Gastrocnemius medialis (tissue), 4 donors: ENCODE measurements around the gene SNTG2. TPM values are rescaled to one million over a fixed set of nuclear protein-coding genes. Genes with fewer than 3 reads are reported as not detected.

ENCODE experiments used
- ATAC-seq, 2 donors: fragments of 150-250 bp; one replicate each; pipeline ENCODE4 v1.9.1; 2016
- DNase-seq, 2 donors: peaks; one replicate each; pipeline ENCODE4 v3.0.0-alpha.2; 2019
- H3K27ac ChIP-seq, 4 donors: fragments of 200-600 bp; sonication (generic); 1 replicate in 1 of 4; 2 replicates in 3 of 4; pipeline ENCODE4 v1.5.1; 2016 to 2018; ENCODE audit warnings: mild to moderate bottlenecking in 2 of 4, moderate library complexity in 1 of 4
- H3K27me3 ChIP-seq, 3 donors: fragments of 200-600 bp; sonication (generic) in 2 of 3; 1 replicate in 1 of 3; 2 replicates in 2 of 3; pipeline versions ENCODE4 v1.5.1 to v1.6.0; 2016 to 2019; ENCODE audit warnings: mild to moderate bottlenecking in 1 of 3, moderate library complexity in 1 of 3
- H3K36me3 ChIP-seq, 2 donors: fragments of 200-600 bp; sonication (generic) in 1 of 2; one replicate each; pipeline ENCODE4 v1.5.1; 2017 to 2018
- H3K4me1 ChIP-seq, 2 donors: fragments of 200-600 bp; sonication (generic) in 1 of 2; one replicate each; pipeline ENCODE4 v1.5.1; 2016 to 2017; ENCODE audit warnings: mild to moderate bottlenecking in 2 of 2
- H3K4me3 ChIP-seq, 4 donors: fragments of 200-600 bp; sonication (generic) in 3 of 4; 1 replicate in 1 of 4; 2 replicates in 3 of 4; pipeline ENCODE4 v1.5.1; 2016 to 2019; ENCODE audit warnings: mild to moderate bottlenecking in 2 of 4
- H3K9me3 ChIP-seq, 3 donors: fragments of 200-600 bp; sonication (generic) in 2 of 3; 1 replicate in 1 of 3; 2 replicates in 2 of 3; pipeline ENCODE4 v1.5.1; 2016 to 2019
- CTCF ChIP-seq, 5 experiments: fragments of 450-650 bp in 3 of 5; fragments of 200-600 bp in 2 of 5; sonication (generic) in 2 of 5; IDR thresholded peaks in 4 of 5; conservative IDR thresholded peaks in 1 of 5; 1 replicate in 4 of 5; 2 replicates in 1 of 5; pipeline ENCODE4 v1.5.1; 2016 to 2019; ENCODE audit warnings: antibody characterized with exemption in 5 of 5, mild to moderate bottlenecking in 3 of 5, moderate library complexity in 3 of 5
- POLR2A ChIP-seq, 2 donors: fragments of 450-650 bp; IDR thresholded peaks; one replicate each; pipeline ENCODE4 v1.6.1; 2017; ENCODE audit warnings: antibody characterized with exemption in 2 of 2, mild to moderate bottlenecking in 2 of 2, moderate library complexity in 2 of 2
- in situ Hi-C, 4 donors: fragments of 200-750 bp; cut with MboI; loops; one replicate each; pipeline versions ENCODE4 v1.15.0 to v1.8.0; 2017; ENCODE audit warnings: low sequenced_read_pairs in 4 of 4
- intact Hi-C: fragments of 100-400 bp; cut with DNase I; formaldehyde crosslinking; loops from one replicate; pipeline ENCODE4 v1.15.1; 2023; ENCODE audit warnings: low total_unique reads
- total RNA-seq, 4 donors: library from RNA; depleted of rRNA; stranded (reverse); fragments of >200 nt; gene quantifications; one replicate each; pipeline versions ENCODE4 v1.1.0 to v1.2.3, GENCODE V29; 2016

SNTG2 gene
- total RNA-seq, 4 donors from 2014 or later: 0.55 to 1.0 (median 0.92) TPM; not detected in 1

GRCh38 chr2:1140389-1141003, 189.8 kb downstream of the SNTG2 start:
- ATAC-seq: no peak
- no peaks in the 10 kb centered on the region for H3K36me3 ChIP-seq
- H3K27ac ChIP-seq: peak overlapping the region; percentile 54 to 72 (median 66)
- in situ Hi-C loops: no loop called here
- intact Hi-C loops: no loop called here
- H3K9me3 ChIP-seq: no peaks in the 10 kb centered on the region
- H3K4me1 ChIP-seq: no peaks in the 10 kb centered on the region
- TF ChIP-seq CTCF (IDR thresholded peaks at IDR 0.05 in 4 of 5, conservative IDR thresholded peaks at IDR 0.05 in 1 of 5) (peak in 4 of 5 experiments; percentile 11 to 61 (median 39)), POLR2A (IDR thresholded peaks at IDR 0.05) (no peak)
- no peaks in the 10 kb centered on the region for H3K27me3 ChIP-seq
- DNase-seq: no peak
- H3K4me3 ChIP-seq: no peak overlapping the region

DNA sequence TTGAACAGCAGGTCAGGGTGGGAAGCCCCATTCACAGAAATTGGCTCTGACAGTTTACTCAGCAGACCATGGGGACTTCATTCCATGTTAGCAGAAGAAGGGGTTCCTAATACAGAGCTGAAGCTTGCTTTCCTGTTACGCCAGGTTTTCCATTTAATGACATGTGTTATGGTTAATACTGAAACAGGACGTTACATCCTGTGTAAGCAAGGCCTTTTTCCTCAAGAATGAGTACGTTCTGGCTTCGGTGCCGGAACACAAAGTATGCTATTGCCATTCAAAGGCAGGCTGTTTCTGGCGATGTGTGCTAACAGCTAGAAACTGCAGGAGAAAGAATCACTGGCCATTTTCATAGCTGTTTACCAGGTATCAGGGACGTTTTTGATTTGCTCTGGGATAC, 190.4 kb downstream of the SNTG2 start:
- Histone ChIP-seq H3K9me3 (no peaks in the 10 kb centered on the region), H3K4me3 (no peak overlapping the region), H3K36me3 (no peaks in the 10 kb centered on the region), H3K27me3 (no peaks in the 10 kb centered on the region), H3K27ac (peak overlapping the region; percentile 54 to 72 (median 66)), H3K4me1 (no peaks in the 10 kb centered on the region)
- TF ChIP-seq CTCF (IDR thresholded peaks at IDR 0.05 in 4 of 5, conservative IDR thresholded peaks at IDR 0.05 in 1 of 5) (no peak), POLR2A (IDR thresholded peaks at IDR 0.05) (peak in 1 of 2 donors; percentile 31)
- ATAC-seq: peak; percentile 69 to 70
- intact Hi-C loops: no loop called here
- no peak for DNase-seq
- in situ Hi-C loops: no loop called here

DNA sequence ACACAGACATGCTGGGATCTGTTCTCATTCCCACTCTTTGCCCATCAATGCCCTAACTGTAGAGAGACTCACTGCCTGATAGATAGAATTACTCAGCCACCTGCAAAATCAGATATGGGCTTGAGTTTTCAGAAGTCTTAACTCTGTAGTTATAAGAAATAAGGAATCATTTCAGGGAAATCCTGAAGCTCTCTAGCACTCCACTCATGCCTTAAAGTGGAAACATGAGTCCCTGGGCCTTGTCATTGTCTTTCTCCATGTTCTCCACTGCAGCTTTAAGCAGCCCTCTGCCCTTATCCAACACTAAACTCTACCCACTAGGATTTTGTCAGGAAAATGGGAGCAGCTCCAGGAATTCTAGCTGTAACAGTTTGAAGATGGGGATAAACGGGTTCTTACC, 192.5 kb downstream of the SNTG2 start:
- ATAC-seq (no peak), DNase-seq (no peak)
- Histone ChIP-seq H3K4me3 (no peak overlapping the region), H3K27ac (no peak overlapping the region), H3K9me3 (no peaks in the 10 kb centered on the region), H3K4me1 (no peaks in the 10 kb centered on the region), H3K36me3 (no peaks in the 10 kb centered on the region), H3K27me3 (no peaks in the 10 kb centered on the region)
- in situ Hi-C loops (no loop called here), intact Hi-C loops (no loop called here)
- no peak for TF ChIP-seq CTCF (IDR thresholded peaks at IDR 0.05 in 4 of 5, conservative IDR thresholded peaks at IDR 0.05 in 1 of 5)
- no peak for TF ChIP-seq POLR2A (IDR thresholded peaks at IDR 0.05)

- H3K4me3 ChIP-seq: no peak overlapping the region
- no peaks in the 10 kb centered on the region for H3K4me1 ChIP-seq
- intact Hi-C loops: no loop called here
- no peaks in the 10 kb centered on the region for H3K27me3 ChIP-seq
- H3K27ac ChIP-seq: no peak overlapping the region
- H3K36me3 ChIP-seq: no peaks in the 10 kb centered on the region
- no peak for DNase-seq
- no peak for ATAC-seq
- in situ Hi-C loops: no loop called here
- no peaks in the 10 kb centered on the region for H3K9me3 ChIP-seq
- TF ChIP-seq CTCF (IDR thresholded peaks at IDR 0.05 in 4 of 5, conservative IDR thresholded peaks at IDR 0.05 in 1 of 5) (no peak), POLR2A (IDR thresholded peaks at IDR 0.05) (no peak)
Observed at GRCh38 chr2:1147873-1148612, 197.4 kb downstream of the SNTG2 start.
